ENCODE results near the gene PTPRM.

DNA sequence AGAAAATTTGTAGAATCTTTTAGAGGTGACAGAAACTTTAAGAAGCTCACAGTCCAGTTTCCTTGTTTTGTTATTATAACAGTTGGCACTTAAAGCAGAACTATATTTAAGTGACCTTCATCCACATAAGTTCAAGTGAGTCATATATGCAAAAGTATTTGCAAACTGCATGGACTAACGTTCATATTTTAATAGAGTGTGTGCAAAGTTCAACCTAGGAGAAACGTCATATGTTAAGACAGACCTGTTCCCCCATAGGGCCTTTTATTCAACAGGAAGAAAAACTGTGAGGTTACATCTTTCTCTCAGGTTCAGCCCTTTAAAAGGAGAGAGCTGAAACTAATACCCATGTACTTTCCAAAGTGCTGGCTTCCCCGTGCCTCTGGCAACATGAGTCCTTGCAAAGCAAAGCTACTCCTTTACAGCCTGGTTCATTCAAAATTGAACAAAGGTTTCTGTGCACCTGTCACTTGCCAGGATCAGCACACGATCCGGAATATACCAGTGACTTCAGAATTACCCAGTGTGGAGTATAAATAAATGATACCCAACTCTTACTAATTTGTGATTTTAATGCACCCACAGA is 762.2 kb downstream of the PTPRM start:
- TF ChIP-seq, protein P1, sequence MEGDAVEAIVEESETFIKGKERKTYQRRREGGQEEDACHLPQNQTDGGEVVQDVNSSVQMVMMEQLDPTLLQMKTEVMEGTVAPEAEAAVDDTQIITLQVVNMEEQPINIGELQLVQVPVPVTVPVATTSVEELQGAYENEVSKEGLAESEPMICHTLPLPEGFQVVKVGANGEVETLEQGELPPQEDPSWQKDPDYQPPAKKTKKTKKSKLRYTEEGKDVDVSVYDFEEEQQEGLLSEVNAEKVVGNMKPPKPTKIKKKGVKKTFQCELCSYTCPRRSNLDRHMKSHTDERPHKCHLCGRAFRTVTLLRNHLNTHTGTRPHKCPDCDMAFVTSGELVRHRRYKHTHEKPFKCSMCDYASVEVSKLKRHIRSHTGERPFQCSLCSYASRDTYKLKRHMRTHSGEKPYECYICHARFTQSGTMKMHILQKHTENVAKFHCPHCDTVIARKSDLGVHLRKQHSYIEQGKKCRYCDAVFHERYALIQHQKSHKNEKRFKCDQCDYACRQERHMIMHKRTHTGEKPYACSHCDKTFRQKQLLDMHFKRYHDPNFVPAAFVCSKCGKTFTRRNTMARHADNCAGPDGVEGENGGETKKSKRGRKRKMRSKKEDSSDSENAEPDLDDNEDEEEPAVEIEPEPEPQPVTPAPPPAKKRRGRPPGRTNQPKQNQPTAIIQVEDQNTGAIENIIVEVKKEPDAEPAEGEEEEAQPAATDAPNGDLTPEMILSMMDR (IDR thresholded peaks at IDR 0.05; ENCODE audit: control extremely low read depth in 1 of 3, insufficient read depth in 1 of 3, low read depth in 1 of 3, low read length in 3 of 3), result no peak
- no peak for TF ChIP-seq ATF3 (IDR thresholded peaks at IDR 0.05; ENCODE audit: insufficient read depth, low read depth, low read length)
- TF ChIP-seq EP300 (IDR thresholded peaks at IDR 0.05; ENCODE audit: borderline replicate concordance in 1 of 2, low read depth in 2 of 2, low read length in 2 of 2), result no peak
- no peak for TF ChIP-seq ZNF274 (IDR thresholded peaks at IDR 0.05; ENCODE audit: borderline replicate concordance, extremely low read depth, low read length)
- no peak for TF ChIP-seq CEBPB (IDR thresholded peaks at IDR 0.05; ENCODE audit: low read depth, low read length)
